HG03439 (cell line): ENCODE results near the gene PLTP.

Experiments
- ATAC-seq: cut with Tn5 transposase; IDR thresholded peaks from one replicate; pipeline ENCODE4 v1.9.1; 2021; ENCODE audit warnings: mild to moderate bottlenecking, moderate library complexity; ENCODE audit not compliant: unreplicated experiment

PLTP gene

DNA sequence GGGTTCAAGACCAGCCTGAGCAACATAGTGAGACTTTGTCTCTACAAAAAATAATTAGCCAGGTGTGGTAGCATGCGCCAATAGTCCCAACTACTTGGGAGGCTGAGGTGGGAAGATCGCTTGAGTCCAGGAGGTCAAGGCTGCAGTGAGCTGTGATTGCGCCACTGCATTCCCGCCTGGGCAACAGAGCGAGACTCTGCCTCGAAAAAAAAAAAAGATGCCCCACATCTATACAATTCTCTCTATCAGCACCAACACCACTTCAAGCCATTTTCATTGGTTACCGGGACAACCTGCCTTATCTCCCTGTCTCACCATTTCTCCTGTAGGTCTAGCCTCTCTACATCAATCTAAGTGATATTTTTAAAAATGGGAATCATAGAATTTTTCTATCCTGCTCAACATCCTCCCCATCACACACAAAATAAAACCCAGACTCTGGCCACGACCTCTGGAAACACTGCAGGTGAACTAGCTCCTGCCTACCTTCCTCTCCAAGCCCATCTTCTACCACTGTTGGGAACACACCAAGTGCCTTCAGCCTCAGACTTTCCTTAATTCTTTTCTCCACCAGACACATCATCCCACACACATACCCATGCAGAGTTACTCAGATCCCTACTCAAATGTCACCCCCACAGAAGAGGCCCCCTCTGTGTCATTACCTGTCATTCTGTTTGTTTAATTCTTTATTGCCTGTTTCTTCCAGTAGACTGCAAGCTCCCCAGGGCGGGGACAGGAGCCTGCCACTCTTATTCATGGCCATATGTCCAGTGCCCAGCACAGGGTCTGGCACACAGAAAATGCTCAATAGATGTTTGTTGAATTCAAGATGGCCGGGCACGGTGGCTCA, 9.6 kb upstream of the PLTP start:
- ATAC-seq: no peak

DNA sequence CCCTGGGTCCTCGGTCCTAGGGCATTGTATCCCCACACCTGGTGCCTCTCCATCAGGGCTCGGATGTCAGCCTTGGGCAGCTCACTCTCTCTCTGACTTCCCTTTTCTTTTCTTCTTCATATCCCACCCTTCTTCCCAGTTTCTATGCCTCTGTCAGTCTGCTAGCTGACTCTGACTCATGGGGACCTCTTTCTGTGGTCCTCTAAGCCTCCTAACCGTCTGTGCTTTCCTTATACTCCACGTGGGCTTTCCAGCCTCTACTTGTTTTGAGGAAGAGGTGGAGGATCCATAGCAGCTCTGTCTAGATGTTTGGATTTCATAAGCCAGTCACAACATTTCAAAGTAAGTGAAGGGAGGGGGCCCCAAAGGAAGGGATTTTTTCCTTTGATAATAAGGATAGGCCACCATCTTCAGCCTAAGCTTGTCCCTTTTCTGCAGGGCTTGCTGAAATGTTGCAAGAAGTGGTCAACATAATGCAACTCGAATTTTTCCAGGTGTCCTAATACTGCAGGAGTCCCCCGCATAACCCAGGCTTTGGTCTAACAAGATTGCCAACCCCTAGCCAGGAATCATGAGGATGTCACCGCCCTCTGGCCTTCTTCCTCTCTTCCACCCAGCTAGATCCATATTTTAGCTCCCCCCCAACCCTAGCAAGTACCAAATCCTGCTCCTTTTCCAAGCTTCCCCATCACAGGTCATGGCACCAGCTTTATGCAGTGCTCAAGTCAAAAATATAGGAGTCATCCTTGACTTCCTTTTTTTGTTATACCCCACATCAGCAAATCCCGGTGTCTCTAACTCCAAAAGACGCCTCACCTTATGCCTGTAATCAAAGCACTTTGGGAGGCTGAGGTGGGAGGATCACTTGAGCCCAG, 8.7 kb upstream of the PLTP start:
- no peak for ATAC-seq

DNA sequence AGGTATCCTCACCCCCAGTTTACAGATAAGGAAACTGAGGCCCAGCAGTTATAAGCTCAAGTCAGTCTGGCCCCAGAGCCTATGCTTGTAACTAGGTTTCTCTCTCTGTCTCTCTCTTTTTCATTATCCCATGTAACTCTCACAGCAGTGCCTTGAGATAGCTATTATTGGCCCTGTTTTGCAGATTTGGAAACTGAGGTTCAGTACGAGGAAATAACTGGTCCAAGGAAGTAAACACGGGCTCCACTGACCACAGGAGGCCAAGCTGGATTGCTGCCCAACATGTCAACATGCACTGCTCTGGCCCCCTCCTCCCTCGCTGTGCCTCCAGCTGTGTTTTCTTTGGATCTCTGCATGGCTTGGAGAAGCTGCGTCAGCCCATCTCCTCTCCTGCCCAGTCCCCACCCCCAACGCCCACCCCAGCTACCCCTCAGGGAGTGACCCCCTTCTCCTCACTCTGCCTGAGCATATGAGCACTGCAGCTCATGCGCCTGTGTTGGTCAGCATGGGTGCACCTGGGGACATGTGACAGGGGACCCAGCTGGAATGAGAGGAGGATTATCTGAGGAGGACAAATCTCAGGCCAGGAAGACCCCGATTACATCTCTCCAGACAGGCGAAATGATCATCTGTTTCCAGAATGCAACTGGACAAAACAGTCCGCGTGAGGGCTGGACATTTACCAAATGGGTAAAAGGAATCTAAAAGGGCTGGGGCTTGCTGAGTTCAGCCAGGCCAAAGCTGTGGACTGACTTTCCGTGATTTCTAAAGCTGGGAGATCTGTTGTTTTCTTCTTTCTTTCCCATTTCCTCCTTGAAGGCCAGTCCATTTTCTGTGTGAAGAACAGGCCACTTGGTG, 7.8 kb upstream of the PLTP start:
- ATAC-seq: no peak

- ATAC-seq: no peak
These were observed 7.0 kb upstream of the PLTP start for GRCh38 chr20:45918779-45919537.

GRCh38 chr20:45918182-45918737, 6.3 kb upstream of the PLTP start:
- no peak for ATAC-seq

DNA sequence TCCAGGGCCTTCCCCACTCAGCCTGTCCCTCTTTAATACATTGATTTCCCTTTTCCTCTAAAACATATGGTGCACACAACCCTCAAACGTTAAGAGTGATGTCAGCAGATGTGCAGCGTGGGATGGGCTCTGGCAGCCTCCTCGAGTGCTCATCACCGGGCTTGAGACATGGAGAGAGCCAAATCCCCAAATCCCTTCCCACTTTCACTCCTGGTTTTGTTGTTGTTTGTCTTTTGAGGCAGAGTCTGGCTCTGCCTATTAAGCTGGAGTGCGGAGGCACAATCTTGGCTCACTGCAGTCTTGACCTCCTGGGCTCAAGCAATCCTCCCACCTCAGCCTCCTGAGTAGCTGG, 5.8 kb upstream of the PLTP start:
- ATAC-seq: no peak

DNA sequence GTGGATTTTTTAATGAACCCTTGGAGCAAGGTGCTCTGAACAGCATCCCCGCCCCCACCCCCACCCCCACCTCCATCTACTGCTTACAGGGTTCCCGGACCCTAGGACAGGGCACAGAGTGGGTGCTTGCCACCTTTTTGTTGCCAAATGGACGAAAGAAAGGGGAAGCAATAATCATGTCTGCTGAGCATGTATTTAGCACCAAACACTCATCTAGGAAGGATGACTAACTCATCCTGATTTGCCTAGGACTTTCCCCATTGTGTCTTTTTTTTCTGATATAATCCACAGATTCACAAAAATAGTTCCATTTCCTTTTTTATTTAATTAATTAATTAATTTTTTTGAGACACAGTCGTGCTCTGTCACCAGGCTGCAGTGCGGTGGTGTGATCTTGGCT, 1.2 kb upstream of the PLTP start:
- no peak for ATAC-seq

DNA sequence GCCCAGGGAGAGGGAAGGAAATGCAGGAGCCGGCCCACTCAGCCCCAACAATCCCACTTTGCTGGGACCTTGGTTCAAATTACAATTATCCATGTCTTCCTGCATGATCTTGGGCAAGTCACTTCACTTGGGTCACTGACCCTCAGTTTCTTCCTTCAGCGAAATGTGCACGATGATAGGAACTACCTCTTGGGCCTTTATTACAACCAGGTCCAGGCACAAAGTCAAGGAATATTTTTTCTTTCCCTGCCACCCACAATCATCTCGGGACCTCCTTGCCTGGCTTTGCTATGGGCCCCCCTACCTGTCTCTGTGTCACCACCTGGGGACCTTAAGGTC, 358 bp upstream of the PLTP start:
- no peak for ATAC-seq

- ATAC-seq: peak; percentile 80
These were observed 1.1 kb downstream of the PLTP start for GRCh38 chr20:45910670-45911485.

- ATAC-seq: no peak
These were observed 1.9 kb downstream of the PLTP start for GRCh38 chr20:45909817-45910669.

DNA sequence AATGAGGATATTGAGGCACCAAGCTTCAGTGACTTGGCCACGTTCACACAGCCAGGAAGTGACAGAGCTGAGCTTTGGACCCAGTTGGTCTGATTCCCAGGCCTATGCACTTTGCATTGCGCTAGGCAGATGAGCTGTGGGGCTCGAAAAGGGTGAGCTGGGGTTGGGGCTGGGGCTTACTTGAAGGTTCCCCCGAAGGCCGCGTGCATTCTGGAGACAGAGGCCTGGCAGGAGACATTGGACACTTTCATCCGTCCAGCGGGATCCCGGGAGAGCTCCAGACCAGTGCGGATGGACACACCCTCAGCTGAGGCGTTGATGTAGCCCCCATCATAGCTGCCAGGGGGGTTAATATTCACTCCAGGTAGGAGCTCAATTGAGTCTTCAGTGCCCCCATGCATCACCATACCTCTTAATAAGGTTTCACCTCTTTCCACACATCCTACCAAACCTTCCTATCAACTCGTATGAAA, 2.6 kb downstream of the PLTP start:
- no peak for ATAC-seq

DNA sequence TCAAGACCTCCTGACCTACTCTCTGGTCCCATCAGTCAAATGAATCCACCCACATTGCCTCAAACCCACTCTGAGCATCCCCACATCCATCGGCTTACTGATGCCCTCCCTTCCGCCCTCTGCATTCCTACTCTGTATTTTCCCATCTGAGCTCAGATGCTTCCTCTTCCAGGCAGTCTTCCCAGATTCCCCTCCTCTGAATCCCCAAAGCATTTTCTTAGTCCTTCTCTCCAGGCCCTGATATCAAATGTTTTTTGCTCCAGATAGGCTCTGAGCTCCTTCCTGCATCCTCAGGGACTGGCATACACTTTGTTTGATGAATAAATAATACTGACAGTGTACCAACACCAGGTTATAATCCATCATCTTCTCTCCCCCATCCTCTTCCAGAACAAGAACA, 3.9 kb downstream of the PLTP start:
- ATAC-seq: no peak

DNA sequence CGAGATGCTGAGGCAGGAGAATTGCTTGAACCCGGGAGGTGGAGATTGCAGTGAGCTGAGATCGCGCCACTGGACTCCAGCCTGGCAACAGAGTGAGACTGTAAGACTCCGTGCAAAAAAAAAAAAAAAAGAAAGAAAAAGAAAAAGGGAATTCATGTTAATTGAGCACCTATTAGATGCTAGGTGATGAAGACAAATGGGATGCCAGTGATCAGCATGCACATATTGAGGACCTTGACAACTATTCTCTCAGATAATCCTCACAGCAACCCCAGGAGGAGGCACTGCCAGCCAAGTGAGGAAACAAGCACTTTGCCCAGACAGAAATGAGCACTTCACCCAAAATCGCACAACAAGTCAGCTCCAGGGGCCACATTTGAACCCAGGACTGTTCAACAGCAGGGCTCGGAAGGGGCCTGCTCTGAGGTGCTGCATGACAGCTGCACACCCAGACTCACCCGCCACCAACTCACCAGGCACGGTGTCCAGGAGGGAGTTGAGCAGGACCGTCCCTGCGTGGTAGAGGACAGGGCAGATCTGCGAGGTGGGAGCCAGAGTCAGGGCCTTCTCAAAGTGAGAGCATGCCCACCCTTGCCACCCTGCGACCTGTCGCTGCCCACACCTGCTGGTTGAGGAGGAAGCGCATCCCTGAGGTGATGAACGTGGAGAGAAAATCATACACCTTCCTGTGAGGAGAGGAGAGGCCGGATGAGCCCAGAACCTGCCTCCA, 4.6 kb downstream of the PLTP start:
- ATAC-seq: no peak

DNA sequence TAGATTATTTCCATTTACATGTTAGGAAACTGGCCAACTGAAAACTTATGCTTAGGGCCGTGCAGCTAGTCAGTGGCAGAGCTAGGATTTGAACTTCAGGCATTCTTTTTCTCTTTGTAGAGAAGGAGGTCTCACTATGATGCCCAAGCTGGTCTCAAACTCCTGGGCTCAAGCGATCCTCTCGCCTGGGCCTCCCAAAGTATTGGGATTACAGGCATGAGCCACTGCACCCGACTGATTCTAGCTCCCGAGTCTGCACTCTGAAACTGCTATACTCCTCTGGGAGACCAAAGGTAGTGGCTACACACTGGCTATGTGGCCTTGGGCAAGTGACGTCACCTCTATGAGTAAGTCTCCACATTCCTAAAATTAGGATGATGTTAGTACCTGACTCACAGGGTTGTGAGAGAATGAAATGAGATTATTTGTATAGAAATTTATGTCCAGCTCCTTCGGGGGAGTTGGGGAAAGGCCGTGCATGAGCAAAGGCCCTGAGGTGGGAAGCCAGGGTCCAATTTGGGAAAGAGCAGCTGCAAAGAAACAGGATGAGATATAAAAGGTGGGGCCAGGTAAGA, 6.4 kb downstream of the PLTP start:
- ATAC-seq: no peak

DNA sequence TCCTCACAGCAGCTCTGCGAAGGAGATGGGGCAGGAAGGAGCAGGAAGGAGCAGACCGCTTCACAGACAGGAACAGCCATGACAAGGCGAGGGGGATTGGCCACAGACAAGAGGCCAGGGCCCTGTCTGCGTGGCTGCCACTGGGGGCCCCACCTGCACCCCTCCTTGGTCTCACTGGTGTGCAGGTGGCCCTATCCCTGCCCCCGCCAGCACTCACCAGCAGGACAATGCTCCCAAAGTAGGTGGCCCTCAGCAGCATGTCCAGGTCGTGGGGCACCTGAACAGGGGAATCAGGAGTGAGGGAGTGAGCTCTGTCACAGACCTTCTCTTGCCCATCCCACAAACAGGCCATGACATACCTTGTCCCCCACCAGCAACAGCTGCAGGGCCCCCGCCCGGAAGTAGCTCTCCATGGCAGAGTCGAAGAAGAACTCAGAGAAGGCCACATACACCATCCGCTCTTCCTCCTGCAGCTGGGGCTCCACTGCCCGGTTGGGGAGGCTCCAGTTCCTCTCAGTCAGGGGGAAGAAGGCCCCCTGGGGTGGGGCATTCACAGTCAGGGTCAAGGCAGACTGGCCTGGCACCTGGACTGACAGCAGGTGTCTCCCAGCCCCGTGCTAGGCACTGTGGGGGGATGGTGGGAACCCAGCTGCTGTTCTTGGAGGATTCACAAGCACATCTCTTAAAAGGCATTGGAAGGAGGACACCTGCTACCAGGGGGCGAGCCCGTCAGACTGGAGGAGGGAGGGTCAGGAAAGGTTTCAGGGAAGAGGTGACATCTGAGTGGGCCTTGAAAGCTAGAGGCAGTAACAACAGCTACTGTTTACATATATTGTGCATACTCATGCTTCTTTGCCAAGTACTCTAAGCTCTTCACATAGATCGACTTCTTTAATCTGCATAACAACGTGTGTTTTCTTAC, 7.1 kb downstream of the PLTP start:
- ATAC-seq: no peak

- ATAC-seq: no peak
These were observed 9.7 kb downstream of the PLTP start for GRCh38 chr20:45902199-45902701.
